OCI-LY1 (cell line): ENCODE measurements around the gene ZNF91.

Experiments used
- CTCF ChIP-seq: fragments of 200-600 bp; sonication (generic), shearing (Covaris generic); IDR thresholded peaks from 2 replicates; pipeline ENCODE4 v1.5.1; 2017; ENCODE audit warnings: mild to moderate bottlenecking, antibody characterized with exemption, low read length, moderate library complexity, mixed read lengths
- EZH2 ChIP-seq: fragments of 200-600 bp; sonication (generic), shearing (Covaris generic); IDR thresholded peaks from 2 replicates; pipeline ENCODE4 v1.8.0; 2017; ENCODE audit warnings: borderline replicate concordance, mixed run types, mild to moderate bottlenecking, antibody characterized with exemption, low read length, moderate library complexity, mixed read lengths

GRCh38 chr19:23314505-23315251, 80.6 kb downstream of the ZNF91 start:
- TF ChIP-seq CTCF (no peak), EZH2 (no peak)
